H1 (cell line): ENCODE results near the gene BTN1A1. TPM values are rescaled to one million over a fixed set of nuclear protein-coding genes. Genes with fewer than 3 reads are reported as not detected.

ENCODE experiments used
- JUN ChIP-seq: IDR thresholded peaks from 2 replicates; pipeline ENCODE4 v1.6.1; 2011; ENCODE audit warnings: low read depth, mild to moderate bottlenecking, improper control_type of control experiment, low read length
- KDM1A ChIP-seq: fragments of 200-600, 300-600 bp; sonication (generic); IDR thresholded peaks from 2 replicates; pipeline ENCODE4 v1.7.1; 2016; ENCODE audit warnings: mild to moderate bottlenecking, low read length, borderline replicate concordance
- MAFK ChIP-seq: IDR thresholded peaks from 2 replicates; pipeline ENCODE4 v1.6.1; 2012; ENCODE audit warnings: low read depth, mild to moderate bottlenecking, improper control_type of control experiment, low read length
- polyA plus RNA-seq, 7 experiments: library from polyadenylated mRNA; depleted of rRNA in 3 of 7; stranded (reverse) in 5 of 7; unstranded in 2 of 7; fragments of >200 nt in 5 of 7; fragments of 200-250 nt in 2 of 7; gene quantifications; 1 replicate in 5 of 7; 2 replicates in 1 of 7; 4 replicates in 1 of 7; pipeline versions ENCODE4 v1.2.1 to v1.2.3, GENCODE V29; 2011 to 2013; ENCODE audit warnings: missing spikeins in 2 of 7, mixed read lengths in 2 of 7
- total RNA-seq: library from RNA; stranded (reverse); fragmentation: NEBNext Ultra II Directional; extraction: Animal tissue kit (Norgen Biotek cat#: 25700); gene quantifications from 2 replicates; pipeline ENCODE4 v1.2.1, GENCODE V29; 2021

BTN1A1 gene
- total and polyA plus RNA-seq, 2 of the 8 experiments (the other 6 are each of a cell fraction or from before 2014, with no cell fraction given), result 0.28 to 0.35 TPM

DNA sequence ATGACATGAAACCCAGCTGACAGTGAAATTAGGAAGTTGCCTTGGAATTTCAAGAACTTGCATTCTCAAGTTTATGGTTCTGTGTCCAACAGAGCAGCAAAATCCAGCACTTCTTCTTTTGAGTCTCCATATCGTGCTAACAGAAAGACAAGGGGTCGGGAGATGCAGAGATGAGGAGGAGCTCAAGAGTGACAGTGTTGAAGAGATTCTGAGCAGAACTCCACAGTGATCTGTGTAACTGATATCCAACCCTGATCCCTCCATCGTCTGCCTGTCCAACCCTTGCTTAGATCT lies 21.2 kb upstream of the BTN1A1 start (continued):
- TF ChIP-seq MAFK (no peak), KDM1A (no peak), JUN (no peak)
